ENCODE measurements around the gene ZNF319. TPM values are rescaled to one million over a fixed set of nuclear protein-coding genes. Genes with fewer than 3 reads are reported as not detected.
A peak's percentile ranks its signal among the peaks of the same experiment; 100 is the strongest.

The ZNF319 gene
- total RNA-seq, 4 donors from 2014 or later: 12.1 to 24.0 (median 18.7) TPM

DNA sequence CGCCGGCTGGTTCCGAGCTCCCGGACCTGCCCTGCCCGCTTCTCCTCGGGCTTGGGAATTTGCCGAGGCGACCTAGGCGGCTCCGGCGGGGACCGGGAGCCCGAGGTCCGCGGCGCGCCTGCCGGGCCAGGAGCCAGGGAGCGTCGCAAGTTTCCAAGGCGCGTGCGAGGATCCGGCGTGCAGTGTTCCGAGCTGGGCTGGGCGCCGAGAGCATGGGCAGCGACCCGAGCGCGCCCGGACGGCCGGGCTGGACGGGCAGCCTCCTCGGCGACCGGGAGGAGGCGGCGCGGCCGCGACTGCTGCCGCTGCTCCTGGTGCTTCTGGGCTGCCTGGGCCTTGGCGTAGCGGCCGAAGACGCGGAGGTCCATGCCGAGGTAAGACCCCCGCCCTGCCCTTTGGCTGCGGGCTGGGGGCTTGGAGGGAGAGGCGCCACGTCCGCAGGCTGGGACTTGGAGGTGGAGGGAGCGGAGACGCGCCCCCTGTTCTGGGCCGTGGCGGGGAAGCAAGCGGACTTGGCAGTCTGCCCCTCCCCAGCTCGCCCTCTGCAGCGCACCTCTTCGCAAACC, 25.8 kb upstream of the ZNF319 start:
- Histone ChIP-seq H3K4me1 (peaks cover 67 to 73% of the 10 kb centered on the region in 2 donors), H3K4me3 (replicated peaks in 1 of 3) (peak overlapping the region; percentile 84 to 91 (median 89)), H3K36me3 (no peaks in the 10 kb centered on the region), H3K27me3 (no peaks in the 10 kb centered on the region), H3K27ac (peak overlapping the region; percentile 89 to 94 (median 90)), H3K9me3 (no peaks in the 10 kb centered on the region)
- WGBS, 2 donors: no CpG with 5 or more reads among the region's 65 CpGs
- intact Hi-C loops (cut with DNase I): no loop called here
- peak; percentile 69 to 72 for DNase-seq
- TF ChIP-seq, protein P1, sequence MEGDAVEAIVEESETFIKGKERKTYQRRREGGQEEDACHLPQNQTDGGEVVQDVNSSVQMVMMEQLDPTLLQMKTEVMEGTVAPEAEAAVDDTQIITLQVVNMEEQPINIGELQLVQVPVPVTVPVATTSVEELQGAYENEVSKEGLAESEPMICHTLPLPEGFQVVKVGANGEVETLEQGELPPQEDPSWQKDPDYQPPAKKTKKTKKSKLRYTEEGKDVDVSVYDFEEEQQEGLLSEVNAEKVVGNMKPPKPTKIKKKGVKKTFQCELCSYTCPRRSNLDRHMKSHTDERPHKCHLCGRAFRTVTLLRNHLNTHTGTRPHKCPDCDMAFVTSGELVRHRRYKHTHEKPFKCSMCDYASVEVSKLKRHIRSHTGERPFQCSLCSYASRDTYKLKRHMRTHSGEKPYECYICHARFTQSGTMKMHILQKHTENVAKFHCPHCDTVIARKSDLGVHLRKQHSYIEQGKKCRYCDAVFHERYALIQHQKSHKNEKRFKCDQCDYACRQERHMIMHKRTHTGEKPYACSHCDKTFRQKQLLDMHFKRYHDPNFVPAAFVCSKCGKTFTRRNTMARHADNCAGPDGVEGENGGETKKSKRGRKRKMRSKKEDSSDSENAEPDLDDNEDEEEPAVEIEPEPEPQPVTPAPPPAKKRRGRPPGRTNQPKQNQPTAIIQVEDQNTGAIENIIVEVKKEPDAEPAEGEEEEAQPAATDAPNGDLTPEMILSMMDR (IDR thresholded peaks at IDR 0.05): no peak
- peak in 1 of 2 donors; percentile 30 for TF ChIP-seq POLR2A (IDR thresholded peaks at IDR 0.05)

GRCh38 chr16:58025351-58026138, 25.1 kb upstream of the ZNF319 start, which contains the start of gene MMP15:
Gene MMP15 (plus strand): TSS chr16:58025754. CDS start chr16:58026351, 597 bp downstream.
- H3K27me3 ChIP-seq: no peaks in the 10 kb centered on the region
- TF ChIP-seq, protein P1 (IDR thresholded peaks at IDR 0.05): peak in 1 of 6 experiments; percentile 4
- TF ChIP-seq POLR2A (IDR thresholded peaks at IDR 0.05): peak in 1 of 2 donors; percentile 97
- 2 to 3% methylated on average over 4 to 11 of the region's 90 CpGs for WGBS, 2 donors
- DNase-seq: peak; percentile 97 to 98
- peak within 1 kb of the TSS; percentile 89 to 94 (median 90) for H3K27ac ChIP-seq
- H3K9me3 ChIP-seq: no peaks in the 10 kb centered on the region
- H3K4me1 ChIP-seq: peaks cover 60 to 66% of the 10 kb centered on the region in 2 donors
- H3K4me3 ChIP-seq (replicated peaks in 1 of 3): peak within 1 kb of the TSS; percentile 84 to 91 (median 89)
- H3K36me3 ChIP-seq: no peaks in the 10 kb centered on the region
- intact Hi-C loops (cut with DNase I): no loop called here

- Histone ChIP-seq H3K27ac (peak overlapping the region; percentile 89 to 94 (median 90)), H3K4me1 (peaks cover 52 to 58% of the 10 kb centered on the region in 2 donors), H3K27me3 (no peaks in the 10 kb centered on the region), H3K4me3 (replicated peaks in 1 of 3) (peak overlapping the region in 1 of 3 donors; percentile 84), H3K36me3 (no peaks in the 10 kb centered on the region), H3K9me3 (no peaks in the 10 kb centered on the region)
- 21 to 24% methylated on average over 25 to 55 of the region's 57 CpGs for WGBS, 2 donors
- peak; percentile 53 to 57 for DNase-seq
- TF ChIP-seq POLR2A (IDR thresholded peaks at IDR 0.05): no peak
- TF ChIP-seq, protein P1 (IDR thresholded peaks at IDR 0.05): no peak
- intact Hi-C loops (cut with DNase I): loop anchor here (5.0 kb wide), 1 partner anchor 98 kb away; no protein-coding TSS in a partner anchor
Observed at GRCh38 chr16:58024486-58025350, 24.2 kb upstream of the ZNF319 start.

DNA sequence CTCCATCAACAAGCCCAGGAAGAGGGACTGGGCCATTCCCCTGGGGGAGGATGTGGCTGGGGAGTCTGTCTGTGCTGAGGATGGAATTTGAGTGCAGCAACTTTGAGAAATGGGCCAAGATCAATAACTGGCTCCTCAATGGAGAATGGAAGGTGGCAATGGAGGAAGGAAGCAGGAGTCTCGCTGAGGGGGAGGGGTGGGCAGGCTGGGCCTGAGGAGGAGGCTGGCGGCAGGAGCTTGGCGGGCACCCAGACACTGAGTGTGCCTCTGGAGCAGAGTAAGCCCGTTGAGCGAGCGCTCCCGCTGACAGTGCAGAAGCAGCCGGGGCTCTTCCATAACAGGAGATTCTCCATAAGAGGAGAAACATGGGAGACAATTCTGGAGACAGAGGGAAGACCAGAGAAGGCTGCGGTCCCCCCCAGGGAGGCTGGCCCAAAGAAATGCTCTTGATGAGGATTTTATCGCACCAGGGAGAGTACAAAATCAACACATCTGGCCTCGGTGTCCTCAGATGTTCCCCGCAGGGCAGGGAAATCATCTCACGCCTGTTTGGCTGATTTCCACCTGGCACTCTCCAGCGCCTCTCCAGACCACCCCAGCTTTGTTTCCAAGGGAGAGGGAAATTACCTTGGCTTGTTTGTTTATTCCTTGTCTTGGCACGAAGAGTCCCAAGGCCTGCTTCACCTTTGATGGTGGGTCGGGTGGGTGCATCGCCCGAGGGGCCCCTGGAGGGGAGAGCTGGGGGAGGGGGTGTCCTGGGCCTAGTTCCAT, 22.3 kb upstream of the ZNF319 start:
- peak; percentile 97 for DNase-seq
- TF ChIP-seq, protein P1 (IDR thresholded peaks at IDR 0.05): no peak
- TF ChIP-seq POLR2A (IDR thresholded peaks at IDR 0.05): peak in 1 of 2 donors; percentile 47

More for the DNA sequence above, 22.3 kb upstream of the ZNF319 start:
- no peaks in the 10 kb centered on the region for H3K9me3 ChIP-seq
- no peak overlapping the region for H3K4me3 ChIP-seq (replicated peaks in 1 of 3)
- intact Hi-C loops (cut with DNase I): loop anchor here (5.0 kb wide), 1 partner anchor 100 kb away; no protein-coding TSS in a partner anchor
- no peaks in the 10 kb centered on the region for H3K27me3 ChIP-seq
- peaks cover 0 to 6% of the 10 kb centered on the region in 2 donors for H3K36me3 ChIP-seq
- whole genome bisulfite sequencing, 2 donors: 8 to 22% methylated on average over 18 of the region's 18 CpGs
- peaks cover 32 to 39% of the 10 kb centered on the region in 2 donors for H3K4me1 ChIP-seq
- H3K27ac ChIP-seq: peak overlapping the region; percentile 83 to 94 (median 90)

Measured in thyroid gland (tissue), 4 donors.